OCI-M1 (cell line): Measurements from ENCODE around the gene DKC1.
"Not testable (repeated sequence)": the region's sequence is repeated elsewhere in the genome, so short reads cannot be mapped to it uniquely, and the experiment has no call there.

ENCODE experiments used
- DNase-seq: peaks from one replicate; lab custom pipeline; 2025; lab: John Stamatoyannopoulos, UW

DKC1 gene

DNA sequence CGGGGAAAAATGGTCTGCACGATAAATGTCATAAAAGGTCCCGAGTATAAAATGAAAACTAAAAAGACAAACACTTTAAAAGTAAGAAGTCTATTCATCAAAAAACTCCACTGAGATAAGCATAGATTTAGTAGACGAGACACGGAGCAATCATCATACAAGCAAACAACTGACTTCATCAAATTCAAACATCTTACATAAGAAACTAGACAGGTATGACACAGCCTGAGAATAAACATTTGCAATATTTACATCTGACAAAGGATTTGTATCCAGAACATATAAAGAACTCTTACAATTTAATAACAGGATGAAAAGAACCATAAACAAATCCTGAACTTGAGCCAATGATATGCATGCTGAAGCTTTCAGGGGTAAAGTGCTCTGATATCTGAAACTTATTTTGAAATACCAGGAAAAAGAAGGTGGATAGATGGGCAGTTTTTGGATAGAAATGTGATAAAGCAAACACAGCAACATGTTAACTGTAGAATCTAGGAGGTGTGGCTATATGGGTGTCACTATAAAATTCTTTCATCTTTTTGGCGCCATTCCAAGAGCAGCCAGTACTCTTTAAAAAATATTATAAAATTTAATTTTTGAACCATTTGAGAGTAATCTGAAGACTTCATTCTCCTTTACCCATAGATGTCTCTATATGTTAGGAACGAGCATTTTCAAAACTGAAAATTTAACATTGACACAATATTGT is 30.6 kb downstream of the DKC1 start:
- peak; percentile 6 for DNase-seq

DNA sequence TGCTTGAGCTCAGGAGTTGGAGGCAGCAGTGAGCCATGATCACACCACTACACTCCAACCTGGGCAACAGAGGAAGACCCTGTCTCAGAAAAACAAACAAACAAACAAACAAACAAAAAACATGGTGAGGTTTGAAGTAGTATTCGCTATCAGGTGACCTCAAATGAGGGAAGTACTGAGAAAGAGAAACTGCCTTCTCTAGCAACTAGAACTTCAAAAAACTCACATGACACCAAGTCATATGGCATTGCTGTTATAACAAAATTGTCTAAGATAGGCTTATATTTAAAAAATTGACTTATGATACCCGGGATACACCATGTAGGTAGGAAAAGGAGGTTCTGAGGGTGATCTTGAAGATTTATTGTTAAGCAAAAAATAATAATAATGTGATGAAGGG is 32.4 kb downstream of the DKC1 start:
- DNase-seq: peak; percentile 62

DNA sequence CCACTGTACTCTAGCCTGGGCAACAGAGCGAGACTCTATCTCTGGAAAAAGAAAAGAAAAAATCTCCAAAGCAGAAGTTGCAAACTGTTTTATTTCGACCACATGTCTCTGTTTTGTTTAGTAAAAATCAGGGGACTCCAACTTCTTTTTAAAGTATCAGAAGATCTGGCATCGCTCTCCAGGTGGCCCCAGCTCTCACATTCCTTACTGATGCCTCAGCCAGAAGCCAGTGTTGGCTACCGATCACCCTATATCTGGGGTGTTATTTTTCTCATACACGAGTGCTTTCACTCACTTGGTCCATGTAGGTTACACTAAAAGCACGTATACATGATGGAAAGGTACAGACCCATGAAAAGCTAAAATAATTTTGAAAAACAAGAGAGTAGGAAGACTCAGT is 34.3 kb downstream of the DKC1 start:
- DNase-seq: peak; percentile 9

DNA sequence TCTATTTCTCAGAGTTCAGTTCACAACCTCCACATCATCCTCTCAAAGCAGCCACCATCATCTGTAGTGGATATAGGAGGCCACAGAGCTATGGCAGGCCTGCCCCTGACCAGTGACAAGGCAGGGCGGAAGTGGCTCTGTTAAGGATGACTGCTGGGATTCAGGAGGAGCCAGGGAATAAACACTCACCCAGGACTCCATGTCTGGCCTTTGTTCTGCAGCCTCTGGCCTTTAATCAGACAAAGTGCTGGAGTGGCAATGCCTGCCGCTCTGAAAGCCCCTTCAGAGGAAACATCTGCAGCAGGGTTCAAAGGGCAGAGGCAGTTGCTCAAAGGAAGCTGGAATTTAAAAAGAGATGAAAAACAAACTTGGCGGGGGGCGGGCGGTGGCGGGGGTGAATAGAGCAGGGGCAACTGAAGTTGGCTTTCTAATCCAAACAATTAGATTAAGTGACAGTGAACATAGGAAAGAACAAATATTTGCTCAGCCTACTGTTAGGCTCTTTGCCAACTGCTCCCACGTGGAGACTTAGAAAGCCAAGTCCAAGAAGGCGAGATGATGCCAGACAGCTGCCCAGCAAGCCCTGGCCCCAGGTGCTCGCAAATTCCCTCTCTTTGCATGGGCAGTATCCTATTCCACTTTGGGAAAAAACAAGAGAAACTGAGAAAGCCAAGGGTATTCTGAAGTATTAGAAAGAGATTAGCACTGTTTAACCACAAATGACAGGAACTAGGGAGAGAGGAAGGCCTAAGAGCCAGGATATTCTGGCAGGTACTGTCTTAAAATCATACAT is 37.1 kb downstream of the DKC1 start:
- DNase-seq: no peak

DNA sequence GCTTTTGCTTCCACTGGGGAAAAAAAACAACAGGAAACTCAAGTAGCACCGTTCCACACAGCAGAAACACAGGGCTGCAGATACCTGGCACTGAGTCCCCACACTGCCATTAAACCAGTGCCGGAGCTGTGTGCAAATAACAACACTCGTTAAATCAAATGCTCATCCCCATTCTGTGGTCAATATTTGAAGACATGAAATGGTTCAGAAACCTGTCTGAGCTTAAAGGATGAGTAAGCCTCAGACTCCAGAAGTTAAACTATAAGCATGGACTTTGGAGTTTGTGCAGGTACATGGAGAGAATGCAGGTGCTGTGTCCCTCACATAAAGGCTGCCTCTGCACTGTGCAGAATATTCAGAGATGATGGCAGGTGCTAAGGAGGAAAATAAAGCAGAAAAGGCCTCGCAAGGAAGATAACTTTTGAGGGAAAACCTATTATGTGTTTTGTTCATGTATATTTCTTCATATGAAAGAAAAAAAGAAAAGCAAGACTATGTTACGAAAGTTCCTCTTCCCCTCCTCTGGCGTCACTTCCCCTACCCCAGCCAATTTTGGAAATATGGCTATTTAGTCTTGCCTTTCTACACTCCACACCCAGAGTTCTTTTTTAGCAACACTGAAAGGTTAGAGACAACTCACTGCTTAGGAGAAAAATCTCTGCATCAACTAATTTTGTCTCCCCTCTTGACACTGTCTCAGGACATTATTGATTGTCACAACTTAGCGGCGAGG is 38.0 kb downstream of the DKC1 start:
- peak; percentile 36 for DNase-seq

DNA sequence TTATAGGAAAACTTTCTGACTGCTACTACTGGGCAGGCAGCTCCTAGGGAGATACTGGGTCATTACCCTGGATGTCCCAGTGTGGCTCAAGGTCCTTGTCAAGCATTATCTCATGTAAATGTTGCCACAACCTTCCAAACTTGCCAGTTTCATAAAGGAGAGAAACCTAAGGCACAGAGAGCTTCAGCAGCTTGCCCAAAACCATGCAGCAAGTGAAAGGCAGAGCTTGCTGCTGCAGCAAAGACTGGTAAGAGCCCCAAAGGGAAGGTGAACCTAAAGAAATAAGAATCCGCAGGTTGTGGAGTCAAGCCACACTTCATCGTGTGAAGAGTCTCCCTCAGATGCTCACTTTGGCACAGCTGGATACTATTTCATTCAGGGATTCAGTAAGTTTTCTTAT is 40.3 kb downstream of the DKC1 start:
- DNase-seq: peak; percentile 52

DNA sequence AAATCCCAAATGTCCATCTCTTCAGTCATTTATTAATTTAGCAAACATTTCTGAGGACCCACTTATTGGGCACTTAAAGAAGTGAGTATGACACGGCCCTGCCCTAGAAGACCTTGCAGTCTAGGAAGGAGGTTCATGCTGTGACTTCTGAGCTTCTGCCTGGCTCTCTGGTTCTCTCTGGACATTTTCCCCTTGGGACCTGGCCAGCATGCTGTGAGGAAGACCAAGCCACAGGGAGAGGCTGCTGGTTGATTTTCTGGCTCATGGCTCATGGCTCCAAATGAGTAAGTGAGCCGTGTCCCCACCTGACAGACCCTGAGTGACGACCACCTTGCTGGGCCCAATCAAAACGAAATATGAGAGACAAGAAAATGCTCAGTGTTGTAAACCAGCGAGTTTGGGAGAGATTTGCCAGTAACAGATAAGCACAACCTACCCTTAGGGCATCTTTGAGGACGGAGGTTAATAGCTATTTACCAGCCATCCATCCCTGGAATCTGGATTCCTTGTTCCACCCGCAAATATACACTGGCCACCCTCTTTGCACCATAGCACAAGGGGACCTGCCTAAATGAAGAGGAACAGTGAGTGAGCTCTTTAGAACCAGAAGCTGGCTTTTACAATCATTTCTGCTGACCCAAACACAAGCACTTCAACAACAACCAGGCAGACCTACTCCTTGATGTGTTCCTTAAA is 41.7 kb downstream of the DKC1 start:
- peak; percentile 34 for DNase-seq

DNA sequence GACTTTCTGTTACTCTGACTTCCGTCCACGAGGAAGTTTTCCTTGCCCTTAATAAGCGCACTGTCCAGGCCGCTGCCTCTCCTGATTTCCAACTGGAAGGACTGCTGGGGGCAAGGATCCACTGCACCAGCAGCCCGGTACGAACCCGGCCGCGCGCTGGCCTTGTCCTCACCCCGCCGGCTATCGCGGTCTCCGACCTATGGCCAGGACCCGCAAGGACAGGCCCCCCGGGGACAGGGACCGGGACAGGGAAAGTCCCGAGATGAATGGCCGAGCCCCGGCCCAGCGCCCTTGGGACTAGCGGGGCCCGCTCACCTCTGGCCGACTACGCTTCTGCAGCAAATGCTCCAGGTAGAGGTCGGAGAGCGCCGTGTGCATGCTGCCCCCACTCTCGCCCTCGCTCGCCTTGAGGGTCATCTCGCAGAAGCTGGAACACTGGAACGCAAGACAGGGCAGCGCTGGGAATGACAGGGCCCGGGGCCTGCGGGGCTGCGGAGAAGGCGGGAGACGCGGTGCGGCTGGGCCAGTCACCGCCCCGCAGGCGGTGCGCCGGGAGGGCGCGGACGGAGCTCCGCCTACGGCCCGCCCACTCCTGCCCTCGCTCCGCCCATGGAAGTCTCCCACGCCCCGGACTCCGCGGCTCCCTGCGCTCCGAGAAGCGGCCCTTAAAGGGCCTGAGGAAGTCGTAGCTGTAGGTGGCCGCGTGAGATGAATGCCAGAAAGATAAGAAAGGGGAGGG is 42.5 kb downstream of the DKC1 start, which contains the start of gene MPP1:
Gene MPP1, minus strand, starts transcription at position 529 of the 739 bp plus-strand sequence. Its CDS starts 112 bp downstream, at position 417.
- peak; percentile 93 for DNase-seq

DNA sequence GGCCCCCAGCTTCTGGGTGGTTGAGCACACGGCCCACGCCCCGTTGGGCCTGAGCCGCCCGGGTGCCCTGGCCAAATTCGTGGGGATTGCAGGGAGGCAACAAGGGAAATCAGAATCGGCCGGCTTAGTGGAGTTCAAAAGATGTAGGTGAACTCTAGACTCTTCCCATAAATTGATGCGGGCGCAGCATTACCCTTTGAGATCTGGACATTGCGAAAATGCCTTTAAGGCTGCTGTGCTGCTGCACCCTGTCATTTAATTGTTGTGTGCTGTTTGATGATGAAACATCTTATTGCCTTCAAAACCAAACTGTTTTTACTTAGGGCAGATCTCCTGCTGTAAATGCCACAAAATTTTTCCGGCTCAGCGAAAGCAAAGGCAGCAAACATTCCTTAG is 43.0 kb downstream of the DKC1 start:
- no peak for DNase-seq

DNA sequence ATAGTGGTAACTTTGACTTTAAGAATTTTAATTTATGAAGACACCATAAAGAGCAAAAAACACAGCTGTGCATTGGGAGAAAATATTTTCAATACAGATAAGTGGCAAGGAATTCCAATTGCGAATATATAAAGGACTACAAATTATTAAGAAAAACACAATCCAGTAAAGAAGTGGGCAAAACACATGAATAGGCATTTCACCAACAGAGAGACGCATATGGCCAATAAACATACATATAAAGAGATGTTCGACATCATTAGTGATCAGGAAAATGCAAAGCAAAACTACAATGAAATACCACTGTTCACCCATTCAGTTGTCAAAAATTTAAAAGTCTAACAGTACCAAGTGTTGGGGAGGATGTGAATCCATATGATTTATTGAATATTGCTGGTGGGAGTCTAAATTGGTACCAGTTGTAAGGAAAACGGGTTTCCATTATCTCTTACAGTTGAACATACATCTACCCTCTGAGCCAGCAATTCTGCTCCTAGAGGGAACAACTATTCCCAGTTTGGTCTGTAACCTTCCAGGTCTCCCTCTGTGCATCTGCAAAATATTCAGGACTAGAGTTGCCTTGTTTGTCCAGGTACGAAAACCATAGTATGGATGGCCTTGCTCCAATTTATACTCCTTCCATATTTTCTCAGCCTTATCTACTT is 44.3 kb downstream of the DKC1 start:
- no peak for DNase-seq

DNA sequence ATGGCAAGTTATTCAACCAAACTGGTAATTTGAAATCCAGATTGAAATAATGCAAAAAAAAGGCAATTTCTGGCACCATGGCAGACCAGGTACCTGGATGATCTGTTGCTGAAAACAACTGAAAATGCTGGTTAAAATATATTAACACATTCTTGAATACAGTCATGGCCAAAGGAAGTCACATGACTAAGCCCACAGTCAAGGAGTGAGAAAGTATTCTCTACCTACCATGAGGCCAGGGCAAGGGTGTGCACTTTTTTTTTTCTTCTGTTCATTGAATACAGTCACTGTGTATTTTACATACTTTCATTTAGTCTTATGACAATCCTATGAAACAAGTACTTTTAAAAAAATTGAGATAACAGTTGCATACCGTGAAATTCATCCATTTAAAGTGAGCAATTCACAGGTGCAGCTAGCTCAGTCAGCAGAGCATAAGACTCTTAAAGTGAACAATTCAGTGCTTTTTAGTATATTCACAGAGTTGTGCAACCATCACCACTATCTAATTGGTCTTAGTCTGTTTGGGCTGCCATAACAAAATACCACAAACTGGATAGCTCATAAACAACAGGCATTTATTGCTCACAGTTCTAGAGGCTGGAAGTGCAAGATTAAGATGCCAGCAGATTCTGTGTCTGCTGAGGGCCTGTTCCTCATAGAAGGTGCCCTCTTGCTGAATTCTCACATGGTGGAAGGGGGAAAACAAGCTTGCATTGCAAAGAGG is 47.4 kb downstream of the DKC1 start:
- DNase-seq: peak; percentile 60

DNA sequence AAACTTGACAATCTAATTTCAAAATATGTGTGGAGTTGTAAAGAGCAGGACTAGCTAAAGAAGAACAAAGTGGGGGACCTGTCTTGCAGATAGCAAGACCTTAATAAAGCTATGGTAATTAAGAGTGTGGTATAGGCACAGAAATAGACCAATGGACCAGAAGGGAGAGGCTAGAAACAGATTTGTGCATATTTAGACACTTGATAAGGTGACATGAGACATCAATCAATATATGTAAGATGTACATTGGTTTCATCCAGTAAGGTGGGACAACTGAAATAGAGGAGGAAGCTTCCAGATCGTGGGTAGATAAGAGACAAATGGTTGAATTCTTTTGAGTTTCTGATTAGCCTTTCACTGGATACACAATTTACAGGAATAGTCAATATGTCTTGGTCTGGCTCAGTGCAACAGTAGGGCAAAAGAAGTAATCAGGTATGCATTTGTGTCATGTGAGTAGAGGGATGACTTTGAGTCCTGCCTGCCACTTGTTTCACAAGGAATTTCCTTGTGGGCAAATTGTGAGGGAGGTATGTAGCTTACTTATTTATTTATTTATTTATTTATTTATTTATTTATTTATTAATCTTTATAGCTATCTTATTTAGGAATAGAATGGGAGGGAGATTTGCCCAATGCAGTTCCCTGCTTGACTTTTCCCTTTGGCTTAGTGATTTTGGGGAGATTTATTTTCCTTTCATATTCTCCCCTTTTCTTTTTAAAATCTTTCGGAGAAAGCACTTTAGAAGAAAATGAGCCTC is 49.9 kb downstream of the DKC1 start:
- DNase-seq: peak; percentile 22

DNA sequence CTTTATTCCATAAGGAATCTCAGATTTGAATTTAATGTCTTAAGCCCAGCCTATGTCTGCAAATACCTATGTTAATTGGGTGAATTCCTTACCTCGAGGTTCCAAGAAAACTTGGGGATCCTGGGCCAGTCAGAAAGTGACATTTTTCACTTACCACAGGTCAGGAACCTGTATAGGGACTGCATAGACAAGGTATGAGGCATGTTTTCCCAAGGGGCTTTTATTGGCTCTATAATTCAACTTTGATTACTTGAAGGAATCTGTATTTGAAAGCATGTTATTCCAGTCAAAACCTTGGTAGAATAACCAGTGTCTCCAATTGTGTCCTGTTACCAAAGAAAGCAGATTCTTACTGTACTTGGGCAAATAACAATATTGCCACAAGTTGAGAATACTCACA is 51.1 kb downstream of the DKC1 start:
- no peak for DNase-seq

DNA sequence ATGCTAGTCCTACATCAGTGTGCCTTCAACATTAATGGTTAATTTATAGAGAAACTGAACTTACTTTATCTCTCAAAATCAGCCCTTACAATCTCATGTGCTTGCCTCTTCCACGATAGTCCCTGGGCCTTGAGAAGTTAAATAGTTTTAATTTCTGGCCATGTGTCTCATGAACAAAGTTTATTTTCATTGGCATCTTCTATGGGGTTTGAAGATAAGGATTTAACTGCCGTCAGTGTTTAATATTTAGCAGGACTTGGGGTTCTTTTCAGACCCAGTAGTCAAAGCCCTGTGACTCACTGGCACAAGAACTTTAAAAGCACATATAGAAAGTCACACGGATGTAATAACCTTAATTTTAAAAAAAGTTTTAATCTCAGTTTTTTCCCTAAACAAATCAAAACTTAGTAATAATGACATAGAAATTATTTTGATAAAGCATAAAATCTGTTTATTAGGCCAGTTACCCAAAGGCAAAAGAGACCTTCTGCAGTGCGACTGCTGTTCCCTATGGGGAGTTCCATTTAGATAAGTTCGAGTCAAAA is 52.7 kb downstream of the DKC1 start:
- DNase-seq: peak; percentile 75

DNA sequence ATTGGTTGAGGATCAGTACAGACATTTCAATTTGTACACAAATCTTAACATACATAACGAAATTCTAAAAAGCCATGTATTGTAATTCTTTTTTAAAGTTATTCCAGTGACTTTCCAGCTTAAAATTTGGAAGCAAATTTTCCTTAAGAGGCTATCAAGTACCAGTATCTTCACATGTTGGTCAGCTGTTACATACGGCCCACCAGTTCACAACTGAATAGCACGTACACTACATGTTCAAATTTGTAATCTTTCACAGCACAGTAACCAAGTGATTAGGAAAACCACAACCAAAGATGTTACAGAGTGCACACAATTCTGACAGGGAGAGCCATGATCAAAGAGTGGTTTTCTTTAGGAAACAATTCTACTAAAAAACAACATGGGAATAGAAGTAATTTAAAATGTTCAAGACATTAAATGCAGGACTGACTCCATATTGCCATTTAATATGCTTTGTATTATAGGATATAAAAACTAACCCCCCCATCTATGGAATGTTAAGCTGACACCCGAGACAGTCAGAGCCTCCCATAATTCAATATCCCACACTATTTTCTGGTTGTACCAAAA is 53.7 kb downstream of the DKC1 start:
- DNase-seq: peak; percentile 64

DNA sequence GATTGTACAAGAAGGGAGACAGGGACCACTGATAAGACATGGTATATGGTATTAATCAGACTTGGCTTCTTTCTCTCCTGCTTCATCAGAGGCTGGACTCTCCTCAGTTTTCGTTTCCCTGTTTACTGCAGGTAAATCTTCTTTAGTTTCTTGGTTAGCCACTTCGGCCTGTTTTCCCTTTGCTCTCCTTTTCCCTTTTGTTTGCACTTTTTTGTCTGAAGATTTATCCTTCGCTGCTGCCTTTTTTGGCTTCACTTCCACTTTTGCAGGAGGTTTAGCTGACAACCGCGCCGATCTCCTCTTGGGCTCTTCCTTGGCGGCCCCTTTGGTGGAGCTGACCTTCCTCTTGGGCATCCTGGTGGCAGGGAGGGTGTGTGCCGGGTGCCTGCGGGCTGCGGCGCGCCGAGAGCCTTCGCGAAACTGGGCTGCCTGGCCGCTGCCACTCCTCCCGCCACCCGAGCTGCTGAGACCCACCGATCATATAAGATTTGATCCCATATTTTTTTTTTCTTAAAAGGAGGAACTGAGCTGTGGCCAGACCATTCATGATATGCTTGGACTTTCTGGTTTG is 54.5 kb downstream of the DKC1 start:
- DNase-seq: not testable (repeated sequence)

DNA sequence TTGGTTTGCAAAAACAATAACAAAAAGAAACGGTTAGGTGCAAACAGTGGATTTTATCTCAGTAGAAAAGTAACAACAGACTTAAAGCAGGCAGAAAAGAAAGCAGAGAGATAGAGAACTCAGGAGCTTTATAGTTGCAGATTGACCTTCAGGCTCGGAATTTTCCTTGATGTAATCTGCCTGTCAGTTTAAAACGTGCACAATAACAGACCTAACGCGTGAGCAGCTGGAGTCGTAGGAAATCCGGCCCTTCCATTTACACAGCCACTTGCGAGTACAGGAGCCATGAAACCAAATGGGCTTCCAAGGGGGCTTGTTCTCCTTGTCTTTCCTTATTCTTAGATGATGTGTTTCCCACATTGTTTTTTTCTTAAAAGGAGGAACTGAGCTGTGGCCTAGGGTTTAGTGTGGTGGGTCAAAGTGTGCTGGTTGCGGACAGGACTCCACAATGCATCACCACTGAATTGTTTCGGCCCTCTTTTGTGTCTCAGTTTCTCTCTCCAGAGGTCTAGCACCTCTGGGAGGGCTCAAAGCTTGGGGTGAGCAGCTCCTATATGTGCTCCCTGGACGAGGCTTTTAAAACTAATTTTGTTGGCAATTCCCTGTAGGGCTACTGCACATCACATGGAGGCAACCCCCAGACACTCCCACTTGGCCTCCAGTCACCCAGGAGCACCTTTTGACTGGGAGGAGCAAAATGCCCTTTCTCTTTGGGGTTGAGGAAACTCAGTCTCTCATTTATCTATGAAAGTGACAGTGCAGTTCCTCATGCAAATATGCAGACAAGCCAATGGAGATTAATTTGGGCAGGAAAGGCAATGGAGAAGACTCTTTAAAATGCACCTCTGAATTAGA is 56.5 kb downstream of the DKC1 start:
- DNase-seq: peak; percentile 58
